ENCODE measurements around the gene FARS2. TPM values are rescaled to one million over a fixed set of nuclear protein-coding genes. Genes with fewer than 3 reads are reported as not detected.

The FARS2 gene
- total and polyA plus RNA-seq, 10 donors: 9.0 to 27.4 (median 19.8) TPM

DNA sequence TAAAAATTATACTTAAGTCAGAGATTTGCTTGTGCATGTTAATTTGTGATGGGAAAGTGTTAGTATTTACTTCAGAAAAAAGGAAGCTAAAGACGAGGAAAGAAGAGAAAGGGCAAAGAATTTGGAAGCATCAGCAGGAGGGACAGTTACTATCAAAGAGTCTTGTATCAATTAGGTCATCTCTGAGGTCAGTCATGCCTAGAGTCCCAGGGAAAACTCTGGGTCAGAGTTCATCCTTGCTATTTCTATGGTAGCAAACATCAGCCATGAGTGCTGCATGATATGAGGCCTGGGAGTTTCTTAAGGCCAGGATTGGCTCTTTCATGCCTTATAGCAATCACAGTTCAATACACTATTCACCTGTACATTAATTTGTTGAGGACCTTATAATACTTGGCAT lies 292.9 kb downstream of the FARS2 start:
- Histone ChIP-seq H3K36me3 (peaks cover 0 to 21% (median 3%) of the 10 kb centered on the region in 6 donors), H3K27me3 (replicated peaks in 1 of 7) (no peaks in the 10 kb centered on the region), H3K4me1 (no peaks in the 10 kb centered on the region), H3K4me3 (no peak overlapping the region), H3K9me3 (peaks cover 0 to 22% (median 18%) of the 10 kb centered on the region in 8 donors), H3K27ac (no peak overlapping the region)
- DNase-seq: no peak
- TF ChIP-seq POLR2AphosphoS5 (IDR thresholded peaks at IDR 0.05): no peak
- 54 to 82% (median 78%) methylated on average over 1 of the region's 1 CpG for WGBS, 5 donors
- intact Hi-C loops (cut with DNase I; ENCODE audit: low total_unique reads): no loop called here

DNA sequence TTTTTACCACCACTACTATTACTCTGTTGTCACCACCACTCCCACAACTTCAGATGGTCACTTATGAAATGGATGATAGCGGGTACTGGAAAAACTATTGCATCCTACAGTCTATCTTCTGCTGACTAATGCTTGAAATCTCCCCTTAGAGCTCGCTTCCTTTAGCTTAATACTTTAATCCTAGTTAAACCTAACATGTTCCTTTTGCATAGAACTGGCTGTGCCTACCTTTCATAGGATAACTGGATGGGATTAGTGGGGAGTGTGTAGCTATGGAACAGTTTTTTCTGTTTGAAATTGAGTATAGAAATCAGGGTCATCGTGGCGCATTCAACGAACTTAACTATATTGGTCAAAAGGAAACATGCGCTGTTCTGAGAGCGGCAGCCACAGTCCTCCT lies 294.7 kb downstream of the FARS2 start:
- Histone ChIP-seq H3K4me3 (no peak overlapping the region), H3K36me3 (peaks cover 0 to 4% (median under 1%) of the 10 kb centered on the region in 6 donors), H3K9me3 (peaks cover 0 to 6% (median 4%) of the 10 kb centered on the region in 8 donors), H3K27ac (no peak overlapping the region), H3K27me3 (replicated peaks in 1 of 7) (no peaks in the 10 kb centered on the region), H3K4me1 (no peaks in the 10 kb centered on the region)
- 96 to 98% (median 97%) methylated on average over 7 of the region's 7 CpGs for WGBS, 5 donors
- intact Hi-C loops (cut with DNase I; ENCODE audit: low total_unique reads): no loop called here
- TF ChIP-seq POLR2AphosphoS5 (IDR thresholded peaks at IDR 0.05) (no peak), POLR2A (IDR thresholded peaks at IDR 0.05) (no peak)
- TF ChIP-seq, protein P1, sequence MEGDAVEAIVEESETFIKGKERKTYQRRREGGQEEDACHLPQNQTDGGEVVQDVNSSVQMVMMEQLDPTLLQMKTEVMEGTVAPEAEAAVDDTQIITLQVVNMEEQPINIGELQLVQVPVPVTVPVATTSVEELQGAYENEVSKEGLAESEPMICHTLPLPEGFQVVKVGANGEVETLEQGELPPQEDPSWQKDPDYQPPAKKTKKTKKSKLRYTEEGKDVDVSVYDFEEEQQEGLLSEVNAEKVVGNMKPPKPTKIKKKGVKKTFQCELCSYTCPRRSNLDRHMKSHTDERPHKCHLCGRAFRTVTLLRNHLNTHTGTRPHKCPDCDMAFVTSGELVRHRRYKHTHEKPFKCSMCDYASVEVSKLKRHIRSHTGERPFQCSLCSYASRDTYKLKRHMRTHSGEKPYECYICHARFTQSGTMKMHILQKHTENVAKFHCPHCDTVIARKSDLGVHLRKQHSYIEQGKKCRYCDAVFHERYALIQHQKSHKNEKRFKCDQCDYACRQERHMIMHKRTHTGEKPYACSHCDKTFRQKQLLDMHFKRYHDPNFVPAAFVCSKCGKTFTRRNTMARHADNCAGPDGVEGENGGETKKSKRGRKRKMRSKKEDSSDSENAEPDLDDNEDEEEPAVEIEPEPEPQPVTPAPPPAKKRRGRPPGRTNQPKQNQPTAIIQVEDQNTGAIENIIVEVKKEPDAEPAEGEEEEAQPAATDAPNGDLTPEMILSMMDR (IDR thresholded peaks at IDR 0.05 in 8 of 11, conservative IDR thresholded peaks at IDR 0.05 in 3 of 11): no peak
- no peak for DNase-seq

DNA sequence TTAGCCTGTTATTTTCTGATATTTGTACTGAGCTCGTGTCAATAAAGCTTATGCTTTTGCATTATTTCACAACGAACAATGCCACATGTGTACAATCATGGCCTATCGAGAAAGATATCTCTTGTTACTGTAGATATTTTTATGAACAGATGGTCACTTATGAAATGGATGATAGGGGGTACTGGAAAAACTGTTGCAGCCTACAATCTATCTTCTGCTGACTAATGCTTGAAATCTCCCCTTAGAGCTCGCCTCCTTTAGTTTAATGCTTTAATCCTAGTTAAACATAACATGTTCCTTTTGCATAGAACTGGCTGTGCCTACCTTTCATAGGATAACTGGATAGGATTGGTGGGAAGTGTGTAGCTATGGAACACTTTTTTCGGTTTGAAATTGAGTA lies 296.2 kb downstream of the FARS2 start:
- intact Hi-C loops (cut with DNase I; ENCODE audit: low total_unique reads): no loop called here
- Histone ChIP-seq H3K36me3 (no peaks in the 10 kb centered on the region), H3K27ac (no peak overlapping the region), H3K9me3 (no peaks in the 10 kb centered on the region), H3K27me3 (replicated peaks in 1 of 7) (no peaks in the 10 kb centered on the region), H3K4me3 (no peak overlapping the region), H3K4me1 (no peaks in the 10 kb centered on the region)
- TF ChIP-seq, protein P1 (IDR thresholded peaks at IDR 0.05 in 8 of 11, conservative IDR thresholded peaks at IDR 0.05 in 3 of 11): no peak
- no peak for TF ChIP-seq POLR2AphosphoS5 (IDR thresholded peaks at IDR 0.05)
- no peak for DNase-seq
- WGBS, 5 donors: 92 to 96% (median 93%) methylated on average over 5 of the region's 5 CpGs

DNA sequence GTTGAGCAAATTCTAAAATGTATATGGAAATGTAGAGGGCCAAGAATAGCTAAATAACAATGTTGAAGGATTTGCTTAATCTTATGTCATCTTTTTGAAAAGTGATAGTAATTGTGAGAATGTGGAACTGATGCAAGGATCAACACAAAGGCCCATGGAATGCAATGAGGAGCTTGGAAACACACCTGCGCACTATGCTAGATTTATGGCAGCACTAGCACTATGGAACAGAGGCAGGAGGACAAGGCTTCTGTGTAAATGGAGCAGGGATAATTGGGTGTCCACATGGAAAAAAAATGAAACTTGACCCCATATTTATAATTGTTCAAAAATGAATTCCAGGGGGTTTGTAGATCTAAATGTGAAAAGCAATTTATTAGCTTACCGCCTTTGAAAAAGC lies 298.3 kb downstream of the FARS2 start:
- no peak for DNase-seq
- Histone ChIP-seq H3K27me3 (replicated peaks in 1 of 7) (no peaks in the 10 kb centered on the region), H3K4me3 (no peak overlapping the region), H3K9me3 (peaks cover 0 to 3% (median under 1%) of the 10 kb centered on the region in 8 donors), H3K36me3 (no peaks in the 10 kb centered on the region), H3K4me1 (no peaks in the 10 kb centered on the region), H3K27ac (no peak overlapping the region)
- intact Hi-C loops (cut with DNase I; ENCODE audit: low total_unique reads): no loop called here
- WGBS, 5 donors: 93 to 100% (median 98%) methylated on average over 2 of the region's 2 CpGs
- no peak for TF ChIP-seq POLR2AphosphoS5 (IDR thresholded peaks at IDR 0.05)
- no peak for TF ChIP-seq POLR2A (IDR thresholded peaks at IDR 0.05)
- TF ChIP-seq, protein P1 (IDR thresholded peaks at IDR 0.05 in 8 of 11, conservative IDR thresholded peaks at IDR 0.05 in 3 of 11): no peak

DNA sequence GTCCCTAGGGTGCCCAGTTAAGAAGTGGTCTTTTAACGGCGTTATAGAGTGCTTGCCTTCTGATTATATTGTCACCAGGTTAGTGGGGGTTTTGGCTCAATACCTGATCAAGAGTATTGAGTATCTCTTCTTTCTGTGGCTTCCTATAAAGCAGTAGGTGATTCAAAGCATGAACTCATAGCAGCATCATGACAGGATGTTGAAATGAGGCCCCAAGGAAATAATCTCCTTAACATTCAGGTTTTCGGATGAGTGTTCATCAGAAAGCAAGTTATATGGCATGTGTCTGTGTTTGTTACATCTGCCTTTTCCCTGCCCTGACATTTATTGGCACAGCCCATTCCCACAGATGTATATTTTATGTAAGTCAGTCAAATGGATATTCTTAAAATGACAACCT lies 301.0 kb downstream of the FARS2 start:
- peaks cover 0 to 10% (median 4%) of the 10 kb centered on the region in 8 donors for H3K9me3 ChIP-seq
- no peak overlapping the region for H3K4me3 ChIP-seq
- H3K36me3 ChIP-seq: no peaks in the 10 kb centered on the region
- intact Hi-C loops (cut with DNase I; ENCODE audit: low total_unique reads): no loop called here
- WGBS, 5 donors: 61 to 77% (median 65%) methylated on average over 3 of the region's 3 CpGs
- TF ChIP-seq POLR2A (IDR thresholded peaks at IDR 0.05): no peak
- no peaks in the 10 kb centered on the region for H3K27me3 ChIP-seq (replicated peaks in 1 of 7)
- H3K4me1 ChIP-seq: no peaks in the 10 kb centered on the region
- DNase-seq: no peak
- H3K27ac ChIP-seq: no peak overlapping the region

All from spleen (tissue), 11 donors.